ENCODE results near the gene DHDH. TPM values are rescaled to one million over a fixed set of nuclear protein-coding genes. Genes with fewer than 3 reads are reported as not detected.

DHDH gene
- total and polyA plus RNA-seq, 2 of the 13 experiments (the other 11 are each of a cell fraction or from before 2014, with no cell fraction given) = 0.13 to 0.91 TPM

GRCh38 chr19:48965040-48965805, 31.7 kb downstream of the DHDH start, which contains the start of gene FTL (continued):
- 0 out of 2 replicates have a peak, but pooled peaks have one; percentile 11 for TF ChIP-seq HNF1A (IDR thresholded peaks at IDR 0.05; ENCODE audit: low read depth)
- TF ChIP-seq HNF1A (CRISPR knock-in tag; IDR thresholded peaks at IDR 0.05; ENCODE audit: borderline replicate concordance) = peak; percentile 71; the same call in 1 of the 2 replicates
- peak; percentile 47 for TF ChIP-seq TEAD3 (CRISPR knock-in tag; optimal IDR thresholded peaks at IDR 0.05; ENCODE audit: borderline replicate concordance)
- peak; percentile 65; the same call in 1 of the 2 replicates for TF ChIP-seq ZNF746 (CRISPR knock-in tag; IDR thresholded peaks at IDR 0.05)
- no peak for TF ChIP-seq HMGA1 (CRISPR knock-in tag; conservative IDR thresholded peaks at IDR 0.05)
- TF ChIP-seq ZSCAN20 (CRISPR knock-in tag; IDR thresholded peaks at IDR 0.05; ENCODE audit: borderline replicate concordance) = peak; percentile 87
- no peak for TF ChIP-seq THYN1 (CRISPR knock-in tag; IDR thresholded peaks at IDR 0.05; ENCODE audit: borderline replicate concordance, low read depth)
- TF ChIP-seq WIZ (CRISPR knock-in tag; IDR thresholded peaks at IDR 0.05) = no peak
- TF ChIP-seq E2F1 (CRISPR knock-in tag; IDR thresholded peaks at IDR 0.05) = peak; percentile 65
- peak; percentile 36; the same call in 1 of the 2 replicates for TF ChIP-seq GZF1 (CRISPR knock-in tag; IDR thresholded peaks at IDR 0.05)
- TF ChIP-seq TCF7 (IDR thresholded peaks at IDR 0.05; ENCODE audit: low read depth) = peak; percentile 12; the same call in 1 of the 2 replicates
- TF ChIP-seq KAT2B (IDR thresholded peaks at IDR 0.05; ENCODE audit: borderline replicate concordance, low read depth, low read length) = no peak
- TF ChIP-seq NFE2L2 (IDR thresholded peaks at IDR 0.05; ENCODE audit: low read length) = no peak
- peak; percentile 41; the same call in 1 of the 2 replicates for TF ChIP-seq HOXA9 (CRISPR knock-in tag; IDR thresholded peaks at IDR 0.05; ENCODE audit: borderline replicate concordance)
- 0 out of 2 replicates have a peak, but pooled peaks have one; percentile 39 for TF ChIP-seq ZMYM2 (CRISPR knock-in tag; IDR thresholded peaks at IDR 0.05)
- peak; percentile 93 for TF ChIP-seq POLR2AphosphoS2 (IDR thresholded peaks at IDR 0.05; ENCODE audit: low read depth, low read length)
- TF ChIP-seq, protein P1, sequence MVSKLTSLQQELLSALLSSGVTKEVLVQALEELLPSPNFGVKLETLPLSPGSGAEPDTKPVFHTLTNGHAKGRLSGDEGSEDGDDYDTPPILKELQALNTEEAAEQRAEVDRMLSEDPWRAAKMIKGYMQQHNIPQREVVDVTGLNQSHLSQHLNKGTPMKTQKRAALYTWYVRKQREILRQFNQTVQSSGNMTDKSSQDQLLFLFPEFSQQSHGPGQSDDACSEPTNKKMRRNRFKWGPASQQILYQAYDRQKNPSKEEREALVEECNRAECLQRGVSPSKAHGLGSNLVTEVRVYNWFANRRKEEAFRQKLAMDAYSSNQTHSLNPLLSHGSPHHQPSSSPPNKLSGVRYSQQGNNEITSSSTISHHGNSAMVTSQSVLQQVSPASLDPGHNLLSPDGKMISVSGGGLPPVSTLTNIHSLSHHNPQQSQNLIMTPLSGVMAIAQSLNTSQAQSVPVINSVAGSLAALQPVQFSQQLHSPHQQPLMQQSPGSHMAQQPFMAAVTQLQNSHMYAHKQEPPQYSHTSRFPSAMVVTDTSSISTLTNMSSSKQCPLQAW (CRISPR knock-in tag; IDR thresholded peaks at IDR 0.05) = peak; percentile 85
- TF ChIP-seq JUN (CRISPR knock-in tag; IDR thresholded peaks at IDR 0.05) = peak; percentile 24; the same call in 1 of the 2 replicates
- no peak for TF ChIP-seq ZNF446 (CRISPR knock-in tag; IDR thresholded peaks at IDR 0.05)
- TF ChIP-seq HNRNPLL (IDR thresholded peaks at IDR 0.05; ENCODE audit: low read depth, low read length, poor library complexity, severe bottlenecking) = peak; percentile 63
- TF ChIP-seq ZSCAN21 (CRISPR knock-in tag; IDR thresholded peaks at IDR 0.05; ENCODE audit: borderline replicate concordance) = peak; percentile 82
- TF ChIP-seq TAF1 (CRISPR knock-in tag; IDR thresholded peaks at IDR 0.05) = peak; percentile 99
- no peak for TF ChIP-seq ZNF788 (CRISPR knock-in tag; IDR thresholded peaks at IDR 0.05; ENCODE audit: borderline replicate concordance)
- TF ChIP-seq JUND (CRISPR knock-in tag; IDR thresholded peaks at IDR 0.05) = peak; percentile 28; the same call in 1 of the 2 replicates
